ENCODE measurements around the gene MBP. TPM values are rescaled to one million over a fixed set of nuclear protein-coding genes. Genes with fewer than 3 reads are reported as not detected.
A peak's percentile ranks its signal among the peaks of the same experiment; 100 is the strongest.

The MBP gene
- 0.90 and 1.4 TPM in 2 replicates for total RNA-seq (2012; rRNA removed)
- 0.72 and 0.75 TPM in 2 replicates for polyA plus RNA-seq (2012; rRNA removed)
- 0.52 and 0.82 TPM in 2 replicates for polyA plus RNA-seq (2012; cell fraction: cytosol; rRNA removed)
- 1.2 and 2.2 TPM in 2 replicates for polyA plus RNA-seq (2012; cell fraction: nucleus; rRNA removed; ENCODE audit: low replicate concordance)
- percentile 49 among the genes with signal in this experiment for Bru-seq, nascent RNA
- BruChase-seq, experiment 1, labeled RNA remaining after a 6-hour chase, result percentile 36 among the genes with signal in this experiment
- percentile 40 among the genes with signal in this experiment for BruChase-seq, experiment 2, labeled RNA remaining after a 2-hour chase
- long read RNA-seq, full-length matches to known transcripts, result 1 of 5 reads
- long read RNA-seq, partial matches to known transcripts, result 0 of 5 reads
- long read RNA-seq, other reads (novel, unspliced or antisense), result 4 of 5 reads

DNA sequence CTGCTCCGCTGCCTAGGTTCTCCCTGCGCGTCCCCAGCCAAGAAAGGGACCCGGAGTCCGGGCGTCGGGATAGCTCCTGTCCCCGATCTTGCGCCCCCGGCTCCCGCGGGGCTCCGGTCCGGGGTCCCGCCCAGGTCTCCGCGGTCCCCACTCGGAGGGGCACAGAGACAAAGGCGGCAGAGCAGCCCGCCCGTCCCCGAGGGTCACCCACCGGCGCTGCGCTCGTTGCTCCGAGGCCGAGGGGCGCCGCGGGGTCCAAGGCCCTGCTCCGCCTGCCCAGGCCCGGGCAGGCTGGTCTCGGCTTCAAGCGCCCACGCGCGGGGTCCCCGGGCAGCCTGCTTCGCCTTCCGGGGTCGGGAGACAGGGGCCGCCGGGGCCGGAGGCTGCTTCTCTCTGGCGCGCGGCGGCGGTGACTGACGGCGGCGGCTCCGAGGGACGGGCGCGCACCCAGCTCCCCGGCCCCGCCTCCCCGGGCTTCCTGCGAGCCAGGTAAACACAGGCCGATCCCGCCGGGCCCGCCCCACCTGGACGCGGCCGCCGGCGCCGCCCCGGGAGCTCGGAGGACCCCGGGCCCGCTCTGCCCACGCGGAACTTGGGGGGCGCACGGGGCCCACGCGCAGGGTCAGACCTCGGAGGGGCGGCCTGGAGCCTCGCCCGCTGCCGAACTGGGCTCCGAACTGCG, at the start of gene MBP:
TSS of gene MBP (minus strand) at position 415 of the 682 bp plus-strand sequence. CDS start 27,522 bp downstream, outside the sequence.
- CTCF ChIA-PET, result interaction anchor here (1.2 kb wide), 1 partner anchor 30 kb away, joined by 3 read pairs; no protein-coding TSS in a partner anchor
- no peak within 1 kb of the TSS for H2BK120ac ChIP-seq (ENCODE audit: low read depth, low read length)
- H2BK20ac ChIP-seq (ENCODE audit: low read depth, low read length), result no peak within 1 kb of the TSS
- H3K56ac ChIP-seq (ENCODE audit: extremely low read depth, insufficient read depth, low read length), result no peak within 1 kb of the TSS
- no peak within 1 kb of the TSS; the same call in 1 of the 2 replicates for H3K18ac ChIP-seq (ENCODE audit: low read depth, low read length)
- peak within 1 kb of the TSS; percentile 15; the same call in 1 of the 2 replicates for H3K27ac ChIP-seq (ENCODE audit: insufficient read depth, low read length)
- H3K23ac ChIP-seq (ENCODE audit: low read depth, low read length), result peak within 1 kb of the TSS; percentile 42; the same call in 1 of the 2 replicates
- no TSS peak for BruUV-seq (replicated peaks)
- H2AK5ac ChIP-seq (ENCODE audit: low read depth, low read length), result 0 out of 2 replicates have a peak within 1 kb of the TSS, but pooled peaks have one; percentile 7
- peak within 1 kb of the TSS; percentile 88 for H3K4me2 ChIP-seq (ENCODE audit: low read depth, low read length)
- DNase-seq, result no peak
- dilution Hi-C loops (cut with HindIII; ENCODE audit: low sequenced_read_pairs, unreplicated experiment) (no loop called here), in situ Hi-C loops (cut with MboI; ENCODE audit: low sequenced_read_pairs) (no loop called here), intact Hi-C loops (cut with micrococcal nuclease) (no loop called here)
- H2BK5ac ChIP-seq (ENCODE audit: low read depth, low read length, poor library complexity, severe bottlenecking), result no peak within 1 kb of the TSS
- ATAC-seq (ENCODE audit: low read depth), result peak; percentile 9; the same call in 1 of the 2 replicates
- POLR2A ChIA-PET (ENCODE audit: unreplicated experiment), result no interaction called here
- no peak for TF ChIP-seq MAFK (IDR thresholded peaks at IDR 0.05; ENCODE audit: low read depth, low read length)
- peak within 1 kb of the TSS; percentile 50 for H3K4me3 ChIP-seq (ENCODE audit: insufficient read depth, low read depth, low read length)
- H3K36me3 ChIP-seq (ENCODE audit: control insufficient read depth, insufficient read depth, low read length), result no peaks in the 10 kb centered on the region
- H3K4ac ChIP-seq (ENCODE audit: low read depth, low read length), result no peak within 1 kb of the TSS
- no peaks in the 10 kb centered on the region for H4K20me1 ChIP-seq (ENCODE audit: insufficient read depth, low read length)
- H3K4me1 ChIP-seq (ENCODE audit: control insufficient read depth, insufficient read depth, low read length), result peaks cover 13% of the 10 kb centered on the region
- no peaks in the 10 kb centered on the region for H3K9me3 ChIP-seq (ENCODE audit: control insufficient read depth, insufficient read depth, low read length)
- H3K79me1 ChIP-seq (ENCODE audit: low read depth in 1 of 2, low read length in 2 of 2), result peaks cover 3 to 7% of the 10 kb centered on the region in 2 experiments; a peak in 1 of 4 replicates
- peak within 1 kb of the TSS; percentile 89 for H2AFZ ChIP-seq (replicated peaks; ENCODE audit: low read length, poor library complexity)
- H3K27me3 ChIP-seq (ENCODE audit: control insufficient read depth, insufficient read depth, low read length), result peaks cover 16% of the 10 kb centered on the region
- peak within 1 kb of the TSS in 1 of 2 experiments; percentile 49; a peak in 1 of 4 replicates for H4K8ac ChIP-seq (ENCODE audit: low read depth in 2 of 2, low read length in 2 of 2)
- H4K91ac ChIP-seq (ENCODE audit: insufficient read depth, low read depth, low read length), result no peak within 1 kb of the TSS; the same call in 1 of the 2 replicates
- H2BK15ac ChIP-seq (ENCODE audit: low read depth, low read length), result 0 out of 3 replicates have a peak within 1 kb of the TSS, but pooled peaks have one; percentile 2
- H3K9me1 ChIP-seq (ENCODE audit: insufficient read depth, low read length), result no peaks in the 10 kb centered on the region
- H3K9ac ChIP-seq (ENCODE audit: low read depth, low read length), result peak within 1 kb of the TSS; percentile 73
- 5% methylated on average over 50 of the region's 88 CpGs; no CpG with 5 or more reads in 1 of the 2 experiments for WGBS, 2 experiments (ENCODE audit: extremely low coverage in 2 of 2, insufficient read length in 1 of 2)
- H4K5ac ChIP-seq (ENCODE audit: low read depth, low read length), result no peak within 1 kb of the TSS; the same call in 1 of the 2 replicates
- no peak within 1 kb of the TSS for H3K14ac ChIP-seq (replicated peaks; ENCODE audit: low read depth, low read length)
- H2AK9ac ChIP-seq (replicated peaks; ENCODE audit: low read depth, low read length, poor library complexity), result peak within 1 kb of the TSS; percentile 80

Measured in IMR-90 (cell line).